Measurements from ENCODE around the gene TSSK6.

Gene TSSK6

GRCh38 chr19:19544954-19545591 is 29.7 kb upstream of the TSSK6 start:
- DNase-seq (ENCODE audit: low read depth in 2 of 2), result no peak

- no peak for DNase-seq (ENCODE audit: low read depth in 2 of 2)
These were observed 29.1 kb upstream of the TSSK6 start for GRCh38 chr19:19544257-19544953.

GRCh38 chr19:19543640-19544039 is 28.3 kb upstream of the TSSK6 start:
- DNase-seq (ENCODE audit: low read depth in 2 of 2), result no peak

- DNase-seq (ENCODE audit: low read depth in 2 of 2), result no peak
These were observed 27.8 kb upstream of the TSSK6 start for GRCh38 chr19:19543101-19543500.

DNA sequence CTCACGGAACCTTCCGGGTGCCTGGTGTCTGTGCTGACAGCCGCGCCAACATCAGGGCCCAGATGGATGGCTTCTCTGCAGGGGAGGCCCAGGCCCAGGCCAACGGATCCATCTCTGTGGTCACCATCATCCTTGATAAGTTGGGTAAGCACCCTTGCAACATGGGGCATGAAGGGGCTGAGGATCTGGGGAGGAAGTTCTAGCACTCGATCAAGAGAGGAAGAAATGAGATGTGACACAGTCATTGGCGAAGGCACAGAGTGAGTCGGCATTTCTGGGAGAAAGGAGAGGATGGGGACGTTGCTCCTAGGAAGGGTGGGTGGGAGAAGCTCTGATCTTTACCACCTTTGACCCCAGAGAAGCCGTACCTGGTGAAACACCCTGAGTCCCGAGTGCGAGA is 27.2 kb upstream of the TSSK6 start:
- no peak for DNase-seq (ENCODE audit: low read depth in 2 of 2)

DNA sequence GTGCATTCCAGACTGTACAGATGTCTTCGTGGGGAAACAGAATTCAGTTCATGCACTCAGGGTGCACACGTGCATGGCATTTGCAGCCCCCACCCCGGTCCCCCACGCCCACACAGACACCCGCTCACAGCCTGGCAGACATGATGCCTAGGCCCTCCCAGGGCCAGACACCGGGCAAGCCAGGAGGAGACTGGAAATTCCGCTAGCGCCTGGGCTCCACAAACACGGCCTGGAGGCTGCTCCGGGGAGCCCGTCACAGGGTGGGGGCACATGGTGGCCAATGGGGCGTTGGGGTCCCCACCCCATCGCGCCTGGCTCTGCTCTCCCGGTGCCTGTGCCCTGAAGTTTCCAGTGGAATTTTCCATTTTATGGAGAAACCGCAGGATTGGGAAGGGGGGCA is 26.3 kb upstream of the TSSK6 start:
- no peak for DNase-seq (ENCODE audit: low read depth in 2 of 2)

DNA sequence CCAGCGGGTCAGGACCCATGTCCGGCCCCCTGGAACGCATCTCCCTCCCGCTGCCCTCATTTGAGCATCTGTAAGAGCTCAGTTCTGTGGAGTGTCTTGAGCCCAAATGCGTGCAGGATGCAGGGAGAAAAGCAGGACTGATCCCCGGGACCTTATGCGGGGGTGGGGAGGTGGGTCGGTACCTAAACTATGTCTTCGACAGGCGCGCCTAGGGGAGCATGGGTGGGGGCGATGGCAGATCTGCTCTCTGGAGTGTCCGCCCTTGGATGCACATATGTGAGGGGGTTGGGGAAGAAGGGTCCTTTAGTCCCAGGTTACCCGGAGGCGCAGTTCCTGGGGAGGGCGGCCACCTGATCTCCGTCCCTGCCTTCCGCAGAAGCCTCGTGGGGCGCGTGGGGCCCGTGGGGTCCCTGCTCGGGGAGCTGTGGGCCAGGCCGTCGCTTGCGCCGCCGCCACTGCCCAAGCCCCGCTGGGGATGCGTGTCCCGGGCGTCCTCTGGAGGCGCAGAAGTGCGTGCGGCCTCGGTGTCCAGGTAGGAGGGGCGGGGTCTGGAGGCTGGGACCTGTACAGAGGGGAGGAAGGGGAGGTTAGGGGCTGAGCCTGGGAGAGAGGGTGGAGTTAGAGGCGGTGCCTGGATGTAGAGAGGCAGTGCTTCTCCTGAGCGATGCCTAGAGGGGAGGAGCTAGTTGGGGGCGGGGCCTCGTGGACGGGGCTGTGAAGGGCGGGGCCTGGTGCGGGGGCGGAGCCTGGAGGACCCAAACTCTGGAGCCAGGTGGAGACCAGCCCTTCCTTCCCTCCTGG is 25.6 kb upstream of the TSSK6 start:
- DNase-seq (ENCODE audit: low read depth in 2 of 2), result peak; percentile 70 to 76

DNA sequence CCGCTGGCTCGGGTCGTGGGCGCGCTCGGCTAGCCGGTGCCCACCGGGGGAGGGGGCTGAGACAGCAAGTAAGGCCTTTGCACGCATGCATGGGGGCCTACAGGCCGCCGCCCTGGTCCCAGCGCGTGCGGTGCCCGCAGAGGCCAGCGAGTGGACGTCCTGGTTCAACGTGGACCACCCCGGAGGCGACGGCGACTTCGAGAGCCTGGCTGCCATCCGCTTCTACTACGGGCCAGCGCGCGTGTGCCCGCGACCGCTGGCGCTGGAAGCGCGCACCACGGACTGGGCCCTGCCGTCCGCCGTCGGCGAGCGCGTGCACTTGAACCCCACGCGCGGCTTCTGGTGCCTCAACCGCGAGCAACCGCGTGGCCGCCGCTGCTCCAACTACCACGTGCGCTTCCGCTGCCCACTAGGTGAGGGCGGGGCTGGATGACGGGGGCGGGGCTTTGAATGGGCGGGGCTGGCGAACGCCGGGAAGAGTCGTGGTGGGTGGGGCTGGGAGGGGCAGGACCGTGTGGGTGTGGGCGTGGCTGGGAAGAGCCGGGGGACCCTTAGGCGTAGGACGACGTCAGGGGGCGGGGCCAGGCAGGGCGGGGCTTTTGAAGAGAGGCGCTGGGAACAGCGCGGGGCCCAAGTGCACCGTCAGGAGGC is 24.8 kb upstream of the TSSK6 start:
- DNase-seq (ENCODE audit: low read depth in 2 of 2), result peak; percentile 49 to 72

GRCh38 chr19:19539698-19540063 is 24.3 kb upstream of the TSSK6 start:
- DNase-seq (ENCODE audit: low read depth in 2 of 2), result no peak

DNA sequence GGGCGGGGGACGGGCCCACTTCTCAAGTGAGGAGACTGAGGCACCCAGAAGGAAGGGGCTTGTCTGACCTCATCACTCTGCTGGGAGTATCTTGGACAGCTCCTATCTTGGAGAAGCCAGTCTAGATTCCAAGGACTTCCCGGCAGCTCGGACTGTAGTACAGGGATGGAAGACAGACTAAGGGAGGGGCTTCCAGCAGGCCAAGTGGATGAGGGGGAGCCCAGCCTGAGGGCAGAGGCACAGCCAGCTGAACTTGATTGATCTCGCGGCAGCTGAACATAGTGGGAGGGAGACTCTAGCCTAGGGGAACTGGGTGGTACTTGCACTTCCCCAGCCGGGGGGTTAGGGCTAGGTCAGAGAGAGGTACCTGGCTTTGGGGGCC is 23.4 kb upstream of the TSSK6 start:
- no peak for DNase-seq (ENCODE audit: low read depth in 2 of 2)

DNA sequence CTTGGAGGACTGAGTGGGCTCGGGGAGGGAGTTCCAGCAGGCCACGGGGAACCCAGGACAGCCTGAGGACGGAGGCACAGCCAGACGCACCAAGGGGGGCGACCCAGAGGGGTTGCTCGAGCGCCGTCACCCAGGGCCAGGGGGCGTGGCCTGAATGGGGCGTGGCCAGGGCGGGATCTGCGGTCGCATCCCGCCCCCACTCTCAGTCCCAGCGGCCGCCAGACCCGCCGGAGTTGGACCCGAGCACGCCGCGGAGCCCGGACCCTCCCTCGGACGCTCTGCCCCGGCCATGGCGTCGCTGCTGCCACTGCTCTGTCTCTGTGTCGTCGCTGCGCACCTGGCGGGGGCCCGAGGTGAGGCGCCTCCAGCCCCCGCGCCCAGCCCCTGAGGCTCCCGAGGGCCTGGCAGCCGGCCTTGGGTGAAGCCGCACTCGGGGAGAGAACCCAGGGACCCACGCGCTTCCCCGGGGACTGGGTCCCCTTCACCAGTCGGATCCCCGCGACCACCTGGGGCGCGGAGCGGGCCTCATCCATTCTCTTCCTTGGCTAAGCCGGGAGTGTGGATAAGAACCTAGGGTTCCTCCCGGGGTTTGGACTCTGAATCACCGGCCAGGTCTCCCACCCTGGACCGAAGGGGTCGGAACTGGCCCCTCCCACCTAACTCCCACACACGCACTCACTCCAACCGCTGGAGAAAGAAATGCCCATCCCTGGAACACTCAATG is 22.9 kb upstream of the TSSK6 start, which contains the start of gene CILP2:
CILP2 (plus strand) TSS at position 205 of the 724 bp plus-strand sequence; CDS start at position 290, 85 bp downstream.
- DNase-seq (ENCODE audit: low read depth in 2 of 2), result no peak

DNA sequence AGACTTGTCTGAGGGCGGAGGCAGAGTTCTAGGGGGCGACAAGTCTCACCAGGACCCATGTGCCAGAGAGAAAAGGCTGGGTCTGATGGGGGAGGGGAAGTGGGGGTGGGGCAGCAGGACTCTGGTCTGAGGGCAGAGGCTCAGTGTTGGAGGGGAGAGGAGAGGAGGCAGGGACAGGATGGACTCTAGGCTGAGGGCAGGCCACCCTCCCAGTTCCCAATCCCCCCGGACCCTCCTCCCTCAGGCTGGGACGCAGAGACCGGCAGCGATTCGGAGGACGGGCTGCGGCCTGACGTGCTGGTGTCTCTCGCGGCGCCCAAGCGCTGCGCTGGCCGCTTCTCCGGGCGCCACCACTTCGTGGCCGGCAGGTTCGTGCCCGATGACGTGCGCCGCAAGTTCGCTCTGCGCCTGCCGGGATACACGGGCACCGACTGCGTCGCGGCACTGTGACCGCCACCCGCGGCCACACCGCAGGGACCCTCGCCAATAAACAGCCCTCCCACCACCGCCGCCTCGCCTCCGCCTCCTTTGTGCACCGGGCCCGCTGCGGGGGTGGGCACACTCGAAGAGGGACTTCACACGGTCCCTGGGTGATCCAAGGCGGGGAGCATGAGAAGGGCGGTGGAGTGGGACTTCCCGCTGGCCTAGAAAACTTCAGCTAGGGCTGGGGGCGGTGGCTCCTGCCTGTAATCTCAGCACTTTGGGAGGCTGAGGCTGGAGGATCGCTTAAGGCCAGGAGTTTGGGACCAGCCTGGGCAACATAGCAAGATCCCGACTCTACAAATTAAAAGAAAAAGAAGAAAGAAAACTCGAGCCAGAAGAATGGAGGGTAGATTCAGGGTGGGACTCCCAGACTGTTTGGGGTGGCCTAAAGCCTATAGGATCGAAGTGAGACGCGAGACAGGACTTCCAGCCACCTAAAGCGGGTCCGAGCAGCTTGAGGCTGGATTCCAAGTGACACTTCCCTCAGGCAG is 22.0 kb upstream of the TSSK6 start:
- DNase-seq (ENCODE audit: low read depth in 2 of 2), result no peak

DNA sequence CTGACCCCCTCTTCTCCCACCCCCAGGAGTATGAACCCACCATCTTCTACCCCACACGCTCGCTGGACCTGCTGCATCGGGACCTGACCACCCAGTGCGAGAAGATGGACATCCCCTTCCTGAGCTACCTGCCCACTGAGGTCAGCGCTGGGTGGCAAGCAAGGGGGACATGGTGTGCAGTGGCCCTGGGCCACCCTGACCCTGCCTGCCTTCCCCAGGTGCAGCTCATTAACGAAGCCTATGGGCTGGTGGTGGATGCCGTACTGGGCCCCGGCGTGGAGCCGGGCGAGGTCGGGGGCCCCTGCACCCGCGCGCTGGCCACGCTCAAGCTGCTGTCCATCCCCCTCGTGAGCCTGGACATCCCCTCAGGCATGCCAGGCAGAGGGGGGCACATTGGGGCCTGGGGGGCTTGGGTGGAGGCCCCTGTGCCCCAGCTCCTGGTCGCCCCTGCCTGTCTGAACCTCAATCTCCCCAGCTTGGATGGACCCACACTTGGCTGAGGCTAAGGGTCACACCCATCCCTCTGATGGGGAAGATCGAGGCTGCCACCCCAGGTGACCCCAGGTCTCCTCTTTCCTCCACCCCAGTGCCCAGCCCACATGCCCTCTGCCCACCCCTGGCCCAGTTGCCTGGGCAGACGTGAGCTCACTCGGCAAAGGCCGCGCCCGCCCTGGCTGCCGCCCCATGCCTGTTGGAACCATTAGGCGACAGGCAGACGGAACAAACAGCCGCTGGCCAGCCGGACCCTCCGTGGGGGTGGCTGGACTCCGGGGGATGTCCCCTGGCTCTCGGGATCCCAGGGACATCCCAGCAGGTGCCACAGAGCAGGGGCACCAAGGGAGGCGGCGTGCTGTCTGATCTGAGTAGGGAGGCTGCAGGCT is 20.2 kb upstream of the TSSK6 start:
- DNase-seq (ENCODE audit: low read depth in 2 of 2), result no peak

- no peak for DNase-seq (ENCODE audit: low read depth in 2 of 2)
These were observed 19.4 kb upstream of the TSSK6 start for GRCh38 chr19:19534556-19535265.

DNA sequence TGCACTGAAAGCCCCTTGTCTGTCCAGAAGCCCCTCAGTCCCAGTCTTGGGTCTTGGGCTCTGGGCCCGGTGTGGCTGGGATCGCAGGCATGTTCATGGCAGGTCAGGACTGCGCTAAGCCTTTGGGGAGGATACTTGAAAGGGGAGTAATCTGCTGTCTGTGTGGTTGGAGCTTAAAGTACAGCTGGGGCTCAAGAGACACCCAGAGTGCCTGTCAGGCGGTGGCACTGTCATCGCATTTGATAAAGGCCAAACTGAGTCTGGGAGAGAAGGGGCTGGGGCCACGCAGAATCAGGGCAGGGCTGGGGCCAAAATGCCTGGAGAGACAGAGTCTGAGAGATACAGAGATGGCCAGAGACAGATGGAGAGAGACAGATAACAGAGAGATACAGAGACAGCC is 18.5 kb upstream of the TSSK6 start:
- no peak for DNase-seq (ENCODE audit: low read depth in 2 of 2)

DNA sequence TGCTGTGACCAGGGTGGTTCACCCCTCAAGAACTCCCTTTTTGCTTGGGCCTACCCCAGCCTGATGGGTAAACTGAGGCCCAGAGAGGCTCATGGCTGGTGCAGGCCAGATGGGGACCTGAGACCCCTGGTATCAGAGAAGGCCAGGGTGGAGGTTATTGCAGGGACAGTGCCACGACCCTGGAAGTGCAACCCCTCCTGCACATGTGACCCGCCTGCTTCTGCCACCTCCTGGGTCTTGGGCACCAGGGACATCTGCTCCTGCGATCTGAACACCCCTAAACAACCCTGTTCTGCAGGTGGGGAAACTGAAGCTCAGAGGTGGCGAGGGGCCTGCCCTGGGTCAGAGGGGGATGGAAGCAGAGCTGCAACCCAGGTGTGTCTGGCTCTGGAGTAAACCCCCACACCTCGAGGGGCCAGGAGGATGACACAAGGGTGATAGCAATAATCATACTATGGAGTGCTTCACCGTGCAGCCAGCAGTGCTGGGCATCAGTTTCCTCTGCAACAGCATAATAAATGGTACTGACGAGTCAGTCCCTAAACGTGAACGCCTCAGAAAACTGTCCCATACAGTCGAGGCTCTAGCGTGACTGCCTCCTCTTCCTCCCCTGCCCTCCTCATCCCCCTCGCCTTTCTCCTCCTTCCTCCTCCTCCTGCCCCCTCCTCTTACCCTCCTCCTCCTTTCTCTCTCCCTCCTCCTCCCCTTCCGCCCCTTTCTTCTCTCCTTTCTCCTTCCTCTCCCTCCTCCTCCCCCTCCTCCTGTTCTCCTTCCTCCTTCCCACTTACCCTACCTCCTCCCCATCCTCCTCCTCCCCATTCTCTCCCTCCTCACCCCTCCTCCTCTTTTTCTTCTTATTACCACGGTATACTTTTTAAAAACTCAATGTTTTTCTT is 17.7 kb upstream of the TSSK6 start:
- no peak for DNase-seq (ENCODE audit: low read depth in 2 of 2)

DNA sequence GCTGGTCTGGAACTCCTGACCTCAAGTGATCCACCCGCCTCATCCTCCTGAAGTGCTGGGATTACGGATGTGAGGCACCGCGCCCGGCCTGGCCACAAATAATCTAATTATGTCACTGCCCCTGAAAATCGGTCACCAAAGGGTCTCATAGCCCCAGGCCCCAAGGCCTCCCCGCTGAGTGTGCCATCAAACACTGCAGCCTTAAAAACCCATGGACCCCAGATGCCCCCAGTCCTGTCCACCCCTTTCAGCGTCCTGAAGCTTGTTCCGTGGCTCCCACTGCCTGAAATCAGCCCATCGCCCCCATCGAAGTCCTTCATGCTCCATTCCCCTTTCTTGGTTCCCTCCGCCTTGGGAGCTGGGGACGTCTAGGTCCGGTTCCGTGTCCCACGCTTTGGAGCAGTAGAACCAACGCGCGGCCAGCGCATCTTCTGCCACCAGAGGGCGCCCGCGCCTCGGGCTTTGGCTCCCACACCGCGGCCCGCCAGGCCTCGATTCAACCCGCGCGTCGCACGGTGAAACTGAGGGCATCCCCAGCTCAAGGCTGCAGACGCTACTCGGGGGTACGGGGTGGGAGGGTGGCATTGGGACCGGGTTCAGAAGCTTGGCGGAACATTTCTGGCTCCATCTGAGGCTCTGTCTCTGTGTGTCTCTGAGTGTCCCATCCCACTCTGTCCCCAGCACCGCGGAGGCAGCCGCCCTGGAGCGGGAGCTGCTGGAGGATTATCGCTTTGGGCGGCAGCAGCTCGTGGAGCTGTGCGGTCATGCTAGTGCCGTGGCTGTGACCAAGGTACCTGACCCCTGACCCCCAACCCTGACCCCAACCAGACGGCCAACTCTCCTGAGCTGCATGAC is 16.8 kb upstream of the TSSK6 start:
- DNase-seq (ENCODE audit: low read depth in 2 of 2), result peak; percentile 84 to 87
